Measurements from ENCODE around the gene AMIGO3.

Gene AMIGO3

GRCh38 chr3:49667701-49668413, 51.6 kb downstream of the AMIGO3 start:
- no peak for DNase-seq (ENCODE audit: low spot score)

Measured in ecto neural progenitor cell (in vitro differentiated cells).